CD4-positive, alpha-beta T cell treated with Interleukin-15 for 4 hours (primary cell): ENCODE data around the gene DDX10.

Source experiments
- DNase-seq: peaks from one replicate; pipeline ENCODE4 v3.0.0-alpha.2; 2020; ENCODE audit warnings: low spot score

DDX10 gene

DNA sequence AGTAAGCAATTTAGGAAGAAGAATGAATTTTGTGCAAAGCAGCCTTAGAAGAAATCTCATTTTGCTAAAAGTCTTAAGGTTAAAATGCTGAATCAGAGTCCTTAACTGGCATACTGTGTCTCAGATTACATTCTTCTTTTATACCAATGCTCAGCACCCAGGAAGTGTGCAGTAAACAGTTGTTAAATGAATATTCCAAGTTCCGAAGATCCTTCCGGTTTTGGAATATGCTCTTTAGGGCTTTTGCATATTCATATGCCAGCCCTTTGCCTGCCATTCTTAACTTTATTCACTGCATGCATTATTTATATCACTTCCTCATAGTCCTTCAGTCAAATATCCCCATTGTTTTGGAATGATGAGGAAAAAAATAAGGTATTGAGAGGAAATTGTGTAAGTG lies 242.0 kb downstream of the DDX10 start:
- DNase-seq = no peak

DNA sequence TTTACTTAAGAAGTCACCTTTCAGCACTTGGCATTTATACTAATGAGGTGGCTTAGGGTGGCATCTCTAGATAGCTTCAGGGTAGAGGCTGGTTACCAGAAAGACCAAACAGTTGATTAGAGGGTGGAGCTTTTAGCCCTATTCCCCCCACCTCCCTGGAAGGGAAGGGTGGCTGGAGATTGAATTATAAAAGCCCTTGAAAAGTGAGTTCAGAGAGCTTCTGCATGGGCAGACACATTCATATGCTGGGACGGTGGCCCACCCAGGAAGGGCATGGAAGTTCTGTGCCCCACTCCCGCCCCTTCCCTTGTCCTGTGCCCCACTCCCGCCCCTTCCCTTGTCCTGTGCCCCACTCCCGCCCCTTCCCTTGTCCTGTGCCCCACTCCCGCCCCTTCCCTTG lies 244.2 kb downstream of the DDX10 start:
- DNase-seq = no peak

DNA sequence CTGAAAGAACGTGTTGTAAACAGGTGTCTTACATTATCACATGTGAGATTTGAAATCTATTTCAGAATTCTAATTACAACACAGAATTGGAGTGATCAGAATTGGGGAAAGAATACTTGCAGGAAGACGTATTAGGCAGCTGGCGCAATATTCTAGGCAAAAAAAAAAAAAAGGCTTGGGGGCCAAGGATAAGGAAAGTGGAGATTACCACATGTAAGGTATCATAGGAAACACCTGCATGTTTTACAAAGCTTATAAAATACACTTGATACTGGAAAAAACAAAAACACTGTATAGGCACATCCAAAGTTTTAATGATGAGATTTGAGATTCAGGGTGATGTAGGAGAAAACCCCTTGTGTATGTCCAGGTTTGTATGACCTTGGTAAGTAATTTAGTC lies 245.1 kb downstream of the DDX10 start:
- DNase-seq = no peak

DNA sequence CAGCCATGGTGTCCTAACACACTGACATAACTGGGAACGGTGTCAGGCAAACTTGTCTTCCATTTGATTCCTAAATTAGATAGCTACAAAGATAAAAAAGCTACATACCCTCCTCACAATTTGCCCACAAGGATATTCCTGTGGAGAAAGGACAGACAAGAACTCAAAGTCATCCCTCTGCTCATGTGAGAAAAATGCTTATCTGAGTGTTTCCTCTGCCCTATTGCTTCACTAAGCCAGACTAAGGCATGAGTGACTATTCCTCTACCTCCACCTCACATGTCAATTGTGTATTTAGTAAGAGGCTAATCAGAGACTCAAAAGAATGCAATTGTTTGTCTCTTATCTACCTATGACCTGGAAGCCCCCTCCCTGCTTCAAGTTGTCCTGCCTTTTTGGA lies 247.7 kb downstream of the DDX10 start:
- DNase-seq = no peak

DNA sequence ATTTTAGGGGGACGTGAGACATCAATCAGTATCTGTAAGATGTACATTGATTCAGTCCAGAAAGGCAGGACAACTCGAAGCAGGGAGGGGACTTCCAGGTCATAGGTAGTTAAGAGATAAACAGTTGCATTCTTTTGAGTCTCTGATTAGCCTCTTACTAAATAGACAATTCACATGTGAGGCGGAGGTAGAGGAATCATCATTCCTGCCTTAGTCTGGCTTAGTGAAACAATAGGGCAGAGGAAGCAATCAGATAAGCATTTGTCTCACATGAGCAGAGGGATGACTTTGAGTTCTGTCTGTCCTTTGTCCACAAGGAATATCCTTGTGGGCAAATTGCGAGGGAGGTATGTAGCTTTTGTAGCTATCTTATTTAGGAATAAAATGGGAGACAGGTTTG lies 248.3 kb downstream of the DDX10 start:
- no peak for DNase-seq

DNA sequence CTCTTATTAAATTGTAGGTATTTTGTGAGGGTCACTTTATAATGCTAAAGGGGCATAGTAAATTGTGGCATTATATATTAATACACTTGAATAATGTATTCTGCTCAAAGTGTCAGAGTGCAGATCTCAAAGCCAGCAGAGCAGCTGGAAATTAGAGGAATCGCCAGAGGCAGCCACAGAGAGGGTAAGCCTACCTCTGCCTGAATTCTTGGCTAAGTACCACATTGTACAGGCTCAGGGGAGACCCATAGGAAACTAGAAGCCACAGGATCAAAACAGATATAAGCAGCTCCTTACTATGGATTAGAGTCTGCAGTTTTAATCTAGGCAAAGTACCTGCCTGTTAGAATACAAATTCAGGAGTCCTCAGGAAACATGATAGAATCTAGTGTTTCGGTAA lies 249.3 kb downstream of the DDX10 start:
- no peak for DNase-seq

DNA sequence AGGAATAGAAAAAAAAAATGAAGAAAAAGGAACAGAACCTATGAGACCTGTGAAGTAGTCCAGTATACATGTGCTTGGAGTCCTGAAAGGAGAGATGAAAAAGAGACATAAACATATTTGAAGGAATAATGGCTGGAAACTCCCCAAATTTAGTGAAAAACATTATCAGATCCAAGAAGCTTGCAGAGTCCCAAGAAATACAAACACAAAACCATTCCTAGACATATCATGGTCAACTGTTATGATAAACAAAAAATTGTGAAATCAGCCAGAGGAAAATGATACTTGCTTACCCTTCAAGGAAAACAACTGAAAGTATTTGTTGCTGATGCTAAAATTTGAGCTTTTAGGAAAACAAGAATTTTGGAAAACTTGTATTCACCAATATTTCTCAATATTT lies 250.1 kb downstream of the DDX10 start:
- no peak for DNase-seq

DNA sequence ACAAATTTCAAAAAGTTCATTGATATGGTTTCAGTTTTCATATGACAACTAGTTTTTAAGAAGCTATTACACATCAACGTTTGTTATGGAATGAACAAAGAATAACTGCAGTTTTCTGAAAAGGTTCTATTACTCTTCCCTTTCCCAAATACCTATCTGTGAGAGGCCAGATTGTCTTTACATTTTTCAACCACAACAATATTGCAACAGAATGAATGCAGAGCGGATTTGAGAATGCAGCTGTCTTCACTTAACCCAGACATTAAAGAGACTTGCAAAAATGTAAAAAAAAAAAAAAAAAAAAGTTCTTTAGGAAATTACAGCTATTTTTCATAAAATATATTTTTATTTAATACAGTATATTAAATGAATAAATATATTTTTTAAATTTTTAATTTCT lies 250.8 kb downstream of the DDX10 start:
- DNase-seq = no peak

DNA sequence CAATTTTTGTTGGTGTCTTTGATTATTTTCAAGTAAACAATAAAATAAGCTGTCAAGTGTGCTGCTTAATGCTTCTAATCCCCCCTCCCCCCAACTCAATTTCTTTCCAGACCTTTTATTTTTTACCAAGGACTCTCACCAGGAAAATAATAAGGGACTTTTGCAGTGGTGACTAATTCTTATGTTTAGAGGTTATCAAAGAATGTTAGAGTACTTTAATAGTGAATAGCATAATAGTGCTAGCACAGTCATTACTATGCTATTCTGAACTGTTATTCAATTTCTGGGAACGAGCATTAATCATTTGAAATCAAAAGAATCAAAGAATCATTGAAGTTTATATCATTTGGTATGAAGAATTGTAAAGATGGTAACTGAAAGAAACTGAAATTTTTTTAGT lies 251.4 kb downstream of the DDX10 start:
- DNase-seq = no peak

DNA sequence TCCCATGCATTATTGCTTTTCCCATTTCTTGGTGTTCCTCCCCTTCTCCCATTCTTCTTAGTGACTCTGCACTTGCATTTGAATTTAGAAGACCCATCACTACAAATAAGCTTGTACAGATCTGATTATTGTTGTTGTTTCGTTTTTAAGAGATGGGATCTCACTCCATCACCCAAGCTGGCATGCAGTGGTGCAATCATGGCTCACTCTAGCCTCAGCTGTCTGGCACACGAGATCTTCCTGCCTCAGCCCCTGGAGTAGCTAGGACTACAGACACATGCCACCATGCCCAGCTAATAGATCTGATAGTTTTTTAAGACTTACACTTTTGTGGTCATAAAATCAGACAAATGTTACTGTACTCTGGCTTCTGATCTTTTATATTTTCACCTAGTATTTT lies 252.1 kb downstream of the DDX10 start:
- no peak for DNase-seq

DNA sequence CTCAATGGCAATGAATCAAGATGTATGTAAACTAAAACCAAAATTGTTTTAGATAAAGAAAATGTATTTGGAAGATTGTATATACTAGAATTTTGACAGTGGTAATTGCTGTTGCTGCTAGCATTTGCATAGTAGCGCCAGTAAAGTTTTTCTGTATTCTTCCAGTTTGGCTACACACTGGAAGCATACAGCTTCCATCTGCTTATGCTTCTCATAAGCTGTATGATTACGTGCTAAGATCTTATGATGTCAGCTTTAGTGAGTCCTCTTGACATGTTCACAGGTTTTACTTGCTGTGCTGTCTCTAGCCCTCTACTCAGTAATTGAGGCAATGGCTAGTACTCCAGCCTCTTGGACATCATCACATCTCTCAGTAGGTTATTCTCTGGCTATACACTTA lies 256.3 kb downstream of the DDX10 start:
- DNase-seq = no peak

DNA sequence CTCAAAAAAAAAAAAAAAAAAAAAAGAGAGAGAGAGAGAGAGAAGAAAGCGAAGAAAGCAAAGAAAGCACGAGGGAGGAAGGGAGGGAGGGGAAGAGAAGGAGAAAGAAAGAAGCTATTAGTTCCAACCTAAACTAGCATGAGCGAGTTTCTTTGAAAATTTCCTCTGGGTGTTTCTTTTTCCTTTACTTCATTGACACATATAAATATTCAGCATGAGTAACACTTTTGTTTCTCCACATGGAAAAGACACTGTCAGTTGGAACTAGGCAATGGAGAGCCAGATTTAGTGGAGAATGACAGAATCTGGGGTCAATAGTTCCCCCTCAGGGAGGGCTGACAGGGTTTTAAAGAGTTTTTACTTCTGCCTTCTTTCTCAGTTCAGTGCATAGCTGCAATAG lies 257.4 kb downstream of the DDX10 start:
- no peak for DNase-seq

DNA sequence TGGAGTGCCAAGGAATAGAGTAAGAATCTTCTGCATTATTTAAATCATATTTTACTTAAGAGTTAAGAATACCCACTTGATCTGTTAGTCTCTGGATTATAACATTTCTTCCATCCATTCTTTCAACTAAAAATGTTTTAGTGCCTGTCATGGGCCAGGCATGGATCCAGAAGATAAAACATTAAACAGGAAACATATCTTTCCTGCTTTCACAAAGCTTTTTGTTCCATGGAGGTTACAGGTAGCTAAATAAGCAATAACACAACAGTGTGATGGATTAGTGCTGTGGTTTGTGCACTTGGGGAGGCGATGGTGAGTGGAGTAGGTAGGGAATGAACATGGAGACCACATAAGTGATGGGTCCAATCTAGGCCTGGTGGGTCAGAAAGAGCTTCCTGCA lies 258.5 kb downstream of the DDX10 start:
- no peak for DNase-seq

DNA sequence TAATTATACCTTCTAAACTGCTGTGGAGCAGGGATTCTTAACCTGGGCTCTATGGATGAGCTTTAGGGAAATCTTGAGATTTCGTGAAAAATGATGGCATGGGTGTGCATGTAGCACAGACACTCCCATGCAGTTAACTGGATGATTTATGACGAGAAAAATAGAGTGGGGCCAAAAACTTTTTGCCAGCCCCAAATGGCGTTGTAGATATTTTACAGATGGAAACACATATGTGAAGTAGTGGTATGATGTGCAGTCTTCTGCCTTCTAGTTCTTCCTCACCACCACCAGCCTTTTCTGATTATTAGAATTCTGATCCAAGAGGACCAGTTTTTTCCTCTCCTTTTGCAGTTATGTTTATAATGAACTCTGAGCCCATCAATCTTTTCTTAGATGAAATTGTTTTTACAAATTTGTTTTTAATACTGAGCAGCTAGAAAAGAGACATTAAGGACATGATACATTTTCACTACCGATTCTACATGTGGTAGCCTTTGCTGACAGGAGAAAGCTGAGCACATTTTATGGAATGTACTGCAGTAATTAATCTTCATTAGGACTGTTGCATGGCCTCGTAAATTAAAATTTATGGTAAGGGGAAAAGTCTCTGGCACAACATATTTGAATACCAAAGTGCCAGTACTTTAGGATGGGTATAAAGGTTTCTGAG lies 261.4 kb downstream of the DDX10 start:
- DNase-seq = no peak

DNA sequence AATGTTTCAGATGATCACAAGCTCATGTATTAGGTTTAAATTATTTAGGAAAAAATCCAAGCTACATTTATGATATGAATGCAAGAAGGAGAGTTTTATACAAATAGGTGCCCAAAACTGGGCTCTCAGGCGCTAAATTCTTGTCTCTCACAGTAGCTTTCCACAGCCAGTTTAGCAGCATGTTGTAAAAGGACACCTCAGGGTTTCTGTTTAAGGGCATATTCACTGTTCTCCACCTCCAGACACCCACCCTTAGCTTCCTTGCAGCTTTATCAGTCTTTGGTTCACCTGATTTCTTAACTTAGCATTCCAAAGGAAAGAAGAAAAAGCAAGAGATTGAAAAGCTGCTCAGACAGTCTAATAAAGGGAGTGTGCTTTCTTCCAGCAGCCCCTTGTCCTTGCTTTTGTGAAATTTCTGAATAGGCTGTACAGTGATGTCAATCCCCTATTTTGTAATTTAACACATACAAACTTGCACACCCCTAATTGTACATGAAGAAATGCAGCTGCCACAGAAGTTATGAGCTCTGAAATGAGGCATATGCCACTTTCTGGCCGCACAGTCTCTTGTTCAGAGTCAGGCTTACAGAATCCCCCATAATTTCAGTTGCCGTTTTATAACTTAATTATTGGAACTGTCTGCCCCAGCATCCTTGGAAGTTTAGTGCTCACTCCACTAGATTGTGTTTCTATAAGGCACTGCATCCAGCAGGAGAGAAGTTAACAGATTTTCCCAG lies 262.1 kb downstream of the DDX10 start:
- DNase-seq = no peak

DNA sequence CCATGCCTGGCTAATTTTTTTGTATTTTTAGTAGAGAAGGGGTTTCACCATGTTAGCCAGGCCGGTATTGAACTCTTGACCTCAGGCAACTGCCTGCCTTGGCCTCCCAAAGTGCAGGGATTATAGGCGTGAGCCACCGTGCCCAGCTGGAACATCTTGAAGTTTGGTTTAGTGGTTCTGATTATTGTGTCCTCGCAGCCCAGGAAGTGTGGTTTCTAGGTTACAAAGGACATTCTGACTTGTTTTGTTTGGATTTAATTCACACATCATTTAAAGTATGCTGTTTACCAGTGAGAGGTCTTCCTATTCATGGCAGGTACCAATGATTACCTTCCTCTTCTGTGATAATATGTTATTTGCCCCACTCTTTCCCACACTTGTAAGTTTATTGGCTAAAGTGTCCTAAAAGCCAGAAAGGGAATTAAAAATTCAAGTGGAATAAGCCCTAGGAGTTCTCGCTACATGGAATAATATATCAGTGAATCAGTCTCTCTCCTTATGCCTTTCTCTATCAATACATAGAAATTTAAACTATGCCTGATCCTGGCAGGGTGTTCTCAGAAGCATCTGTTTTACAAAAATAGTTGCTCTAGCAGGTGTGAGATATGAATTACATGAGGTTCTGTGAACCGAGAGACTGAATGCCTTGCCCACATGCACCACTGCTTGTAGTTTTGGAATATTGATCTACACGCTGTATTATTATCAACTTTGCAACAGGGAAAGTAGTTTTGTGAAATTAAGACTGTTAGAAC lies 263.1 kb downstream of the DDX10 start:
- no peak for DNase-seq

DNA sequence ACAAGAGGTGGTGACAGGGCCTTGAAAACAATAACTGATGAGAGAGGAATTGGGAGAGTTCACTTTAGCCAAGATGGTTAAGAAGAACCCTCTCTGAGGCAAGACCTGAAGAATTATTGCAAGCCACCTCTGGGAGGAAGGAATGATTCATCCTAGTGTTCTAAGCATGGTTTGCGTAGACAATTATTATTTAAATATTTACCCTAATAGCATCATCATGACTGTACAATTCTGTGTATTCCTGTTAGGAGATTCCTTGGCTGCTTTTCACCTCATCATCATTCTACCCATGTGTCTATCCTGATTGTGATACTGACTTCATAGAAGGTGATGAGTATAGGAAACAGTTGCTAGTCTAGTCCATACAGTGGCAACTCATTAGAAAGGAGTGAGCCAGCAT lies 264.4 kb downstream of the DDX10 start:
- DNase-seq = no peak

DNA sequence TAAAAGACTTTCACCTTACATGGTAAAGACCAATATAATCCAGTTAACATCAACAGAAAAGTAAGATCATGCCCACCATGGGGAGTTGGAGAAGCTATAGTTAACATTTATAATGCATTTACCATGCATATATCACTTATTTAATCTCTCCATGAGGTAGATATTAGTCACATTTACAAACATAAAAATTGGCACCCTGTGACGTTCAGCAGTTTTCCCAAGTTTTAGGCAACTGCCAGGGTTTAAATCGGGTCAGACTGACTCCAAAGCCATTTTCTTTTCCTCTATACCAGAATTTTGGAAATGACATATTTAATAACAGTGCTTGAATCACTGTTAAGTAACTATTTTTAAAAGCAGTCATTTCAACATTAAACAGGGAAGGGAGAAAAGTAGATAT lies 266.3 kb downstream of the DDX10 start:
- DNase-seq = no peak

DNA sequence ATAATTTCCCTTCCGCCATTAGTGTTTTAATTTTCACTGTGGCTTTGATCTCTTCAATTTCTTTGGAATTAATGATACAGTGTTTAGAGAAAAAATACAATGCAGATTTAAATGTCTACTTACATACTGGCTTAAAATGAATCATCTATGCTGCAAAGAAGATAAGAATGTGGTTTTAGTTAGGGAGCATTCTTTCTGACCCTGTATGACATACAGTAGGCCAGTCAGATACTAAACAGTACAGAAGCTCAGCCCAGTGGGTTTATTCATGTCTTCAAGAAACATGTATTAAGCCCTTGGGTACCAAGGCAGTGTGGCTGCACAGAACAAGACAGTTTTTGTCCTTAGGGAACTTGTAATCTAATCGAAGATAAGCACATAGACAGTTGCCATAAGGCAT lies 268.8 kb downstream of the DDX10 start:
- DNase-seq = no peak

DNA sequence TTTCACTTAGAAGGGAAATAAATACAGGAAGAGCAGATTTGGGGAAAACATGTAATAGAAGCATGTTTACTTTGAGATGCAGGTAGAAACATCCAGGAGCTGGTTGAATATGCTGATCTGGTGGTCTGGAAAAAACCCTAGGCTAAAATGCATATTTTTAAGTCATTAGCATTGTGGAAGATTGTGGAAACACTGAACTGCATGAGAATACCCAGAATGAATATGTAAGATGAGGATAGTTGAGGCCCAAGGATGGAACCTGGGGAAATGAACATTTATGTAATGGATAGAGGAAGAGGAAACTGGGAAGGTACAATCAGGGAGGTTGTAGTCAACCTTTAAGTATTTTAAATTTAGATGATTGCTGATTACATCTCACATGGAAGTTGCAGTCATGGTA lies 269.4 kb downstream of the DDX10 start:
- DNase-seq = no peak

DNA sequence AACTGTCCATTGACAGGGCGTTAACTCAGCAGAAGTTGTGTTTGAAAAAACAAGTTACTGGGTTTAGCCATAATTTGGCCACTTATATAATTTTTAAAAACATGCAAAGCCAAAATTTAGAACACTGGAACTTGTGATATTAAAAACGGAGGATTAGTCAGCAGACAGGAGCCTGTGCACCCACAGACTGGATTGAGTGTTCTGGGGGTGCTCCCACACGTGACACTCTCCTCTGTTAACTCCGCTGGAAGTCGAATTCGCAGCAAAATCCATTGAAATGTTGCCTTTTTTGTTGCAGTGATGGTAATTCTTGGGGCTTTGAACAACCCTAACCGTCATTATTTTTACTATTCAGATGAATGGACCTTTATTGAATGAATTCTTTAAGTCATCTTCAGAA lies 269.8 kb downstream of the DDX10 start:
- DNase-seq = no peak

DNA sequence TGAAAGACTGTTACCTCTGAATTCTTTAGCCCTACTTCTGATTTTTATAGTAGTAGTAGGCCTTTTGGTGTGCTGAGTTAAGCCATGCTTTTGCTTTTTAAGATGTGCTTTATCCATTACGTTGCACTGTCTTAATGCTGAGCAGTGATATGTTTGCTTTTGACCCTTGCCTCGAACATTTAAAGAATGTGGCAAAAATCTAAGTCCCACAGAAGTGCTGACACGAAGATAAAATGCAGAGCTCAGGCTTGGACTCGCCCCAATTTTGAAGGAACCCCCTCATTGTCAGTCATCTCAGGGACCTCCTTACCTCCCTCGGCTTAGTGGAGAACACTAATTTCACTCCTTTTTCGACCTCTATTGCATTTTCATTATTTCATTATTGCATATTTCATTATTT lies 272.9 kb downstream of the DDX10 start:
- no peak for DNase-seq

DNA sequence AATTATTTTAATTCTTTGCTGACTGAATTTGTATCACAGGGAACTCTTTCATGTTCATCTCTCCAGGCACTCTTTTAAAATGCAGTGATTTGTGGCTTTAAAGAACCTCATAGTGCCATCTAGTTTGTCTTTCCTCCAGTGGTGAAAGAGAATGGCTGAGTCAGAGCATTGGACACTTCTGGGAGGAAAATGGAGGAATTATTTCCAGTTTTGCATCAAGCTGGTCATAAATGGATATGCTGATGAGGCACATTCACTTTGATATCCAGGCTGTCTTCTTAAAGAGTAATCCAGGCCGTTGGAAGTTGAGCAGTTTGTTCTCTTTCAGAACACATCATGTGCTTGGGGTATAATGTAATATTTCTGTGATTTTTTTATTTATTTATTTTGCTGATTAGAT lies 273.7 kb downstream of the DDX10 start:
- no peak for DNase-seq
